Measurements from ENCODE around the gene LMX1B.

Gene LMX1B

GRCh38 chr9:126584611-126585010 is 29.1 kb upstream of the LMX1B start:
- no peaks in the 10 kb centered on the region for H3K36me3 ChIP-seq (ENCODE audit: control insufficient read depth in 2 of 2, insufficient read depth in 1 of 2, low read length in 2 of 2)
- H3K9me3 ChIP-seq (ENCODE audit: control insufficient read depth, insufficient read depth, low read depth, low read length), result no peaks in the 10 kb centered on the region
- no peak overlapping the region for H3K4me3 ChIP-seq (ENCODE audit: low read depth, low read length)
- TF ChIP-seq ZBTB8A (tag by site-specific recombination; IDR thresholded peaks at IDR 0.05) (no peak), REPIN1 (tag by site-specific recombination; IDR thresholded peaks at IDR 0.05; ENCODE audit: low read depth) (no peak)
- peaks cover 13% of the 10 kb centered on the region for H3K4me1 ChIP-seq (ENCODE audit: control insufficient read depth, insufficient read depth, low read length)
- ChIA-PET POLR2A (no interaction called here), CTCF (interaction anchor here (1.4 to 1.8 kb wide), 2 partner anchors 21 to 27 kb away, joined by 3 to 10 read pairs; no protein-coding TSS in a partner anchor)
- H3K27ac ChIP-seq (ENCODE audit: extremely low read depth, low read depth, low read length), result no peak overlapping the region

DNA sequence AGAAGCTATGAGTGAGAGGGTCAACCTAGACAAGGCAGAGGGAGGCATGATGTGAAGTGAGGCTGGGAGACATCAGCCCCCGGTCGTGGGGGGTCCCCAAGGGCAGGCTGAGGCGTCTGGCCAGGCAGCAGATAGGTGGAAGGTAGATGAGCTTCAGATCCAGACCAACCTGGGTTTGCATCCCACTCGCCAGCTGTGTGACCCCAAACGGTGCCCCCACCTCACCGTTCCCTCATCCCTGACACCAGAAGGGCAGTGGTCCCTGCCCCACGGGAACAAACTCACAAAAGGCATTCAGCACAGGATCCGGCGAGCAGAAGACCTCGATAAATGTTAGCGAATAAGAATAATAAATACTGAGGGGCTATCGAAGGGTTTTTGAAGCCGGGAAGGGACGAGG is 27.5 kb upstream of the LMX1B start:
- Histone ChIP-seq H3K4me3 (ENCODE audit: low read depth, low read length) (no peak overlapping the region), H3K27ac (ENCODE audit: extremely low read depth, low read depth, low read length) (no peak overlapping the region), H3K4me1 (ENCODE audit: control insufficient read depth, insufficient read depth, low read length) (peaks cover 13% of the 10 kb centered on the region), H3K36me3 (ENCODE audit: control insufficient read depth in 2 of 2, insufficient read depth in 1 of 2, low read length in 2 of 2) (no peaks in the 10 kb centered on the region), H3K9me3 (ENCODE audit: control insufficient read depth, insufficient read depth, low read depth, low read length) (no peaks in the 10 kb centered on the region)
- ChIA-PET POLR2A (no interaction called here), CTCF (interaction anchor here (1.3 to 1.8 kb wide), 3 partner anchors 27 to 116 kb away, joined by 3 to 10 read pairs (median 5); partner anchors contain the start of gene LMX1B)
- no peak for TF ChIP-seq ZNF623 (tag by site-specific recombination; IDR thresholded peaks at IDR 0.05)
- TF ChIP-seq SALL2 (tag by site-specific recombination; IDR thresholded peaks at IDR 0.05; ENCODE audit: borderline replicate concordance), result no peak
- no peak for TF ChIP-seq YY2 (tag by site-specific recombination; IDR thresholded peaks at IDR 0.05)
- TF ChIP-seq ZXDB (tag by site-specific recombination; IDR thresholded peaks at IDR 0.05), result no peak

DNA sequence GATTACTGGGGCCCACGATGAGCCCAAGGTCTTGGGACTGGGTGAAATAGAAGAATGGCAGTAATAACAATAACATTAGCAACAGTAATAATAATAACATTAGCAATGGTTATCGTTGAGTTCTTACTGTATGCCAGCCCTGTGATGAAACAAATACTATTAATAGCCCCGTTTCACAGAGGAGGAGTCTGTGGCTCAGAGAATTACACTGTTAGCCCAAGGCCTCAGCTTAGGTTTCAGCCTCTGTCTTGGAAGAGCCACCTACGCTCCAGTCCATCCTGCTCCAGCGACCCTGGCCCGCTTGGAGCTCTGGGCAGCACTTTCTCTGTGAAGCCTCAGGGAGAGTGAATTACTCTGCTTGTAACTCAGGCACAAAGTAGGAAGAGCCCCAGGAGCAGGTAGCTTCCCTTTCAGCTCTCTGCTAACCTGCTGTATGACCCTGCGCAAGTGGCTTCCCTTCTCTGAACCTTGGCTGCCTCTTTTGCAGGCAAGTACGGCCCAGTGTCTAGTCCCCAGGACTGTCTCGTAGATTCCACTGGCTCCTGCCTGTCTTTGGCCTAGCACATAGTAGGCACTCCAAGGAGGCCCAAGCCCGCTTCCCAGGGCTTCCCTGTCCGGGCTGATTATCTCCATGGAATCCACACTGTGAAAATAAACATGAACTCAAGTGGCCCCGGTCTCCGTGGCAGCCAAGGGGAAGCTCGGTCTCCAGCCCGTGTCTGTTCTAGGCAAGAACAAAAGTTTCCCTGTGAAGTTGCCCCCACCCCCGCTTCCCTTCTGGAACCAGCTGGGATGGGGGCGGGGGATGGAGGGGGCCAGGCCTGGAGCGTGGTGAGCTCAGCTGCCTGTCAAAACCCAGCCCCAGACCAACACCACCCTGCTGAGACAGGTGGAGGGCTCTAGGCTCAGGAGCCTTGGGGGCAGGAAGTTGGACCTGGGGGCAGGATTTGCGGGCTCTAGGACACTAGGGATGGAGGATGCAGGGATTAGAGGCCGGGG is 26.2 kb upstream of the LMX1B start:
- POLR2A ChIA-PET, result no interaction called here
- CTCF ChIA-PET, result interaction anchor here (0.5 to 2.2 kb wide), 6 partner anchors 13 to 1044 kb away, joined by 3 to 5 read pairs (median 4); no protein-coding TSS in a partner anchor
- Histone ChIP-seq H3K4me1 (ENCODE audit: control insufficient read depth, insufficient read depth, low read length) (peaks cover 13% of the 10 kb centered on the region), H3K4me3 (ENCODE audit: low read depth, low read length) (no peak overlapping the region), H3K36me3 (ENCODE audit: control insufficient read depth in 2 of 2, insufficient read depth in 1 of 2, low read length in 2 of 2) (no peaks in the 10 kb centered on the region), H3K27ac (ENCODE audit: extremely low read depth, low read depth, low read length) (no peak overlapping the region; the same call in 1 of the 2 replicates), H3K9me3 (ENCODE audit: control insufficient read depth, insufficient read depth, low read depth, low read length) (no peaks in the 10 kb centered on the region)
- TF ChIP-seq ZNF174 (tag by site-specific recombination; IDR thresholded peaks at IDR 0.05) (no peak), PRDM6 (tag by site-specific recombination; IDR thresholded peaks at IDR 0.05) (no peak), ZEB2 (tag by site-specific recombination; IDR thresholded peaks at IDR 0.05) (no peak), ZSCAN5A (tag by site-specific recombination; IDR thresholded peaks at IDR 0.05) (no peak), ZNF596 (tag by site-specific recombination; IDR thresholded peaks at IDR 0.05) (no peak), PRDM4 (tag by site-specific recombination; IDR thresholded peaks at IDR 0.05) (no peak), OVOL3 (tag by site-specific recombination; IDR thresholded peaks at IDR 0.05) (no peak), ZNF747 (tag by site-specific recombination; IDR thresholded peaks at IDR 0.05) (no peak), ZNF23 (tag by site-specific recombination; IDR thresholded peaks at IDR 0.05; ENCODE audit: borderline replicate concordance) (no peak), ZNF433 (tag by site-specific recombination; IDR thresholded peaks at IDR 0.05; ENCODE audit: low read depth) (no peak), ZNF324 (tag by site-specific recombination; IDR thresholded peaks at IDR 0.05) (no peak), ZNF266 (tag by site-specific recombination; IDR thresholded peaks at IDR 0.05; ENCODE audit: low read depth) (no peak), ZNF302 (tag by site-specific recombination; IDR thresholded peaks at IDR 0.05; ENCODE audit: low read depth) (no peak), ZNF660 (tag by site-specific recombination; IDR thresholded peaks at IDR 0.05) (no peak)
- TF ChIP-seq, protein P1, sequence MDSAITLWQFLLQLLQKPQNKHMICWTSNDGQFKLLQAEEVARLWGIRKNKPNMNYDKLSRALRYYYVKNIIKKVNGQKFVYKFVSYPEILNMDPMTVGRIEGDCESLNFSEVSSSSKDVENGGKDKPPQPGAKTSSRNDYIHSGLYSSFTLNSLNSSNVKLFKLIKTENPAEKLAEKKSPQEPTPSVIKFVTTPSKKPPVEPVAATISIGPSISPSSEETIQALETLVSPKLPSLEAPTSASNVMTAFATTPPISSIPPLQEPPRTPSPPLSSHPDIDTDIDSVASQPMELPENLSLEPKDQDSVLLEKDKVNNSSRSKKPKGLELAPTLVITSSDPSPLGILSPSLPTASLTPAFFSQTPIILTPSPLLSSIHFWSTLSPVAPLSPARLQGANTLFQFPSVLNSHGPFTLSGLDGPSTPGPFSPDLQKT (IDR thresholded peaks at IDR 0.05; ENCODE audit: borderline replicate concordance, low read depth, low read length), result no peak
- TF ChIP-seq, protein P2, sequence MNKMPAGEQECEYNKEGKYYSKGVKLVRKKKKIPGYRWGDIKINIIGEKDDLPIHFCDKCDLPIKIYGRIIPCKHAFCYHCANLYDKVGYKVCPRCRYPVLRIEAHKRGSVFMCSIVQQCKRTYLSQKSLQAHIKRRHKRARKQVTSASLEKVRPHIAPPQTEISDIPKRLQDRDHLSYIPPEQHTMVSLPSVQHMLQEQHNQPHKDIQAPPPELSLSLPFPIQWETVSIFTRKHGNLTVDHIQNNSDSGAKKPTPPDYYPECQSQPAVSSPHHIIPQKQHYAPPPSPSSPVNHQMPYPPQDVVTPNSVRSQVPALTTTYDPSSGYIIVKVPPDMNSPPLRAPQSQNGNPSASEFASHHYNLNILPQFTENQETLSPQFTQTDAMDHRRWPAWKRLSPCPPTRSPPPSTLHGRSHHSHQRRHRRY (tag by site-specific recombination; IDR thresholded peaks at IDR 0.05), result no peak

Measured in HEK293 (cell line).